GM19025 (cell line): ENCODE results near the gene SERPINB3.
"Not testable (repeated sequence)": the region's sequence is repeated elsewhere in the genome, so short reads cannot be mapped to it uniquely, and the experiment has no call there.

ENCODE experiments used
- ATAC-seq: cut with Tn5 transposase; IDR thresholded peaks from one replicate; pipeline ENCODE4 v1.9.1; 2021; ENCODE audit warnings: mild to moderate bottlenecking, low read depth, moderate library complexity; ENCODE audit not compliant: unreplicated experiment

Gene SERPINB3

DNA sequence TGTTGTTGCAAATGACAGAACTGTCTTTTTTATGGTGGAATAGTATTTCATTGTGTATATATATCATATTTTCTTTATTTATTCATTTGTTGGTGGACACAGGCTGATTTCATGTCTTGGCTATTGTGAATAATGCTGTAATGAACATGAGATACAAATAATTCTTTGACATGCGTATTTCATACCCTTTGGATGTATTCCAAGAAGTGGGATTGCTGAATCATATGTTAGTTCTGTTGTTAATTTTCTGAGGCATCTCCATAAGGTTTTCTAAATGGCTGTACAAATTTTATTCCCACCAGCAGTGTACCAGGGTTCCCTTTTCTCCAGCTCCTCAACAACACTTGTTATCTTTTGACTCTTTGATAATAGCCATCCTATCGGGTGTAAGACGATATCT is 11.4 kb downstream of the SERPINB3 start:
- not testable (repeated sequence) for ATAC-seq

DNA sequence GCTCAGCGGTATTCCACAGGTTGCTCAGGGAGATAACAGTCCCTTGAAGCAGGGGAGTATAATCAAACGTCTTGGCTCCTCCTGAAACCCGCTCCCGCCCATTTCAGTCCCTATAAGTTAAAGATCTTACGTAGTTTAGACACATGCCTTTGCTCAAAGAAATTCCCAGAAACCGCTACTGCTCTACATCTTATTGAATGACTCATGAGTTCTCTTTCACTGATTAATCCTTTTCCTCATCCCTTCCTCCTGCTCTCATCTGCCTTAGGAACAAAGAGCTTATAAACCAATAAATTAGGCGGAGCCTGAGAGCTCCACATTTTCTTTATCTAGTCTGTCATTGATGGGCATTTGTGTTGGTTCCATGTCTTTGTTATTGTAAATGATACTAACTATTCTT is 13.5 kb downstream of the SERPINB3 start:
- ATAC-seq: no peak

DNA sequence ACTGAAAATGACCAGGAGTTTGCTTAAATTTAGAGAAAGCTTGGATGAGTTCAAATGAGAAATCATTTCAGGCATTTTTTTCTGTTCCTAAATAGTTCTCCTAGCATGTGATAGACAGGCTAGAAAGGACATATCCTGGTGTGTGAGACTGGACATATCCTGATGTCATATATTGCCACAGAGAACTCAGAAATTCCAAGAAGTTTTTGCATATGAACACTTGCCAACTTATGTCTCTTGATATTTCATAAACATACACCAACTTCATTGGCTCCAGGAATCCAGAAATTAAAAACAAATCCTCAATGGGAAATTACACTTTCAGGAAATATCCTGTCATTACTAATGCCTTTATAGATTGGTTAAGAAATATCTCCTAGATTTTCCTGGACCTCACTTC is 14.8 kb downstream of the SERPINB3 start:
- no peak for ATAC-seq

DNA sequence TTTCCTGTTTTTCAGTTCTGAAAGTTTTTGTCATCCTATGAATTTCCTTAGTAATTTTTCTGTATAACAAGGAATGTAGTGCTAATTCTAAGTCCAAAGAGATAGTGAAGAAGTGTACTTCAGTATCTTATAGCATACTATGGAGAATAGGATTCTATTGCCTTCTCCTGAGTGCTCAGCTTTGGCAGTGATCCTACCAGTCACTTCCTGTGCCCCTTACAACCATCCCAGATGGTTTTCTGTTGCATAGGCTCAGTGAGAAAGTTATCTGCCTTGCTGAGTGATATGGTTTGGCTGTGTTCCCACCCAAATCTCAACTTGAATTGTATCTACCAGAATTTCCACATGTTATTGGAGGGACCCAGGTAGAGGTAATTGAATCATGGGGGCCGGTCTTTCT is 17.0 kb downstream of the SERPINB3 start:
- not testable (repeated sequence) for ATAC-seq

DNA sequence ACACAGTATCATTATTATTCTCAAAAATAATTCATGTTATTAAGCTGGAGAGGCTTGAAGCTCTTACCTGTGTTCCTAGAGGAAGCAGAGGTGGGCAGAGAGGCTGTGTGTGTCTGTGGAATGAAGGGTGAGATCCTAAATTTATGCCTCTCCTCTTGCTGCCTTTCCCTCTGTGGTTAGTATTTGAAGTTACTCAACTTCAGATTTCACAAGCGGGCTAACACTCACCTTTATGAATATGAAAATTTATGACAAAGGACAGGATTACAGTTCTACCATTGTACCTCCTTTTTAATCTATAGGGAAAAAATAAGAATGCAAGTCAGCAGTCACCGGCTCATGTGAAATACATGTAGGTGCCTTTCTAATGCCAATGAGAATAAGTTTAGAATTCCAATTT is 17.6 kb downstream of the SERPINB3 start, which contains the start of gene SERPINB4:
Gene SERPINB4, minus strand, starts transcription at position 115 of the 400 bp plus-strand sequence. CDS start 679 bp downstream, outside the sequence.
- not testable (repeated sequence) for ATAC-seq

DNA sequence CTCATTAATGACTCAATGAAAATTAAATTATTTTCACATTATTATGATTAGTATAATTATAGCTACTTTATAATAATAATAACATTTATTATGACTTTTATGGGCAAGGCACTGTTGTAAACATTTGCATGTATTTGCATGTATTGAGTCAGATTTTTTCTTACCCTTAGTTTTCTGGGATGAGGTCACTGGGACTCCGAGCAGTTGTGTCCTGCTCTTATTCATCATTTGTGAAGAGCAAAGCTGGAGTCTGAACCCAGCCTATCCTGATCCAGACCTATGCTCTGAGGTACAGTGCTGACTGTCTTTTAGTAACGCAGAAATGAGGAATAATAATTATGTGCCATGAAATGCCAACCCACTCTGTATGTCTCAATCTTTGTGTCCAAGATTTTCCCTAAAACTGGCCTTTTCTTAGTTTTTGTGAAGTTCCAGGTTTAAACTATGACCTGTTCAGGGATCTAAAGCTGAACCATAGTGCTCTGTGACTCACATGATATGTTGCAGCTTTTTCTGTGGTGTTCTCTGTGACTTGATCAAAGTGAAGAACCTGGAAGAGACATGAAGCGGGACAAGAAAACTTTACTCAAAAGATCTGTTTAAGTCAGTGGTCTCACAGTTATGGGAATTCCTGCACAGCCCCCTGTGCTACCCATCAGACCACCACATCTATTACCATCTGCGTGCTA is 18.9 kb downstream of the SERPINB3 start:
- ATAC-seq: not testable (repeated sequence)

DNA sequence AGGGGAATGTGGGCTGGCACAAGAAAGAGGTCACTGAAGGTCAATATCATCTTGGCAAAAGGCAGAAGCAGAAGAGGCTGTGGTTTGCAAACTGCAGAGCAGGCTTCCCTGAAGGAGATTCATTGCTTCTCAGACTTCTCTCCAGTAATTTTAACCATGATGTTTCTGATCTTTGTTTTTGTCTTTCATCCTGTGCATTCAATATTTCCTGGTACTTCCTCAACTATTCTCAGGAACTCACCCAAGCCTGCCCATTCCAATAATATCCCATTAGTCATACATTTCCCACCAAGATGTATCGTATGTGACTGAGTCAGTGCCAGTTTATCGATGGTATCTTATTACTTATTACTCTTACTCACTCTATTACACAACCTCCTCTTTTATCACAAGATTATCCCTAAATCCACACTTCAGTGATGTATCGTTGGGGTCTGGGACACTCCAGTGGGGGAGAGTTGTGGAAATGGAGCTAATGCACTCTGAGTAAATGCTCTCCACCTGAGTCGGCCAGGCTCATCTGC is 20.5 kb downstream of the SERPINB3 start:
- not testable (repeated sequence) for ATAC-seq

DNA sequence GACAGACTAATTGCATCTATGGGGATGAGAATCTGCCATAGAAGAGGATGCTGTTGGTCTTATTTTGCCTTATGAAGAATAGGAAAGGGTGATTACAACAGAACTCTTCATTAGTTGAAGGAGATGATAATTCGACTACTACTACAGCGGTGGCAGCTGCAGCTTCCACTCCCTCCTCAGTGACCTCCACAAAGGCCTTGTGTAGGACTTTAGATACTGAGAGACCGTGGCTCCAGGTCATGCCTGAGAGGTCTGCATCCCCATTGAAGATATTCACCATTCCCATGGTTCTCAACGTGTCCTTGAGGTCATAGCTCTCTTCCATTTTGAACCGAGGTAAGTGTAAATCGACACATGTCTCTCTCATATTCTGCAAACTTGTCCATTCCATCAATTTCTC is 24.0 kb downstream of the SERPINB3 start:
- ATAC-seq: no peak

DNA sequence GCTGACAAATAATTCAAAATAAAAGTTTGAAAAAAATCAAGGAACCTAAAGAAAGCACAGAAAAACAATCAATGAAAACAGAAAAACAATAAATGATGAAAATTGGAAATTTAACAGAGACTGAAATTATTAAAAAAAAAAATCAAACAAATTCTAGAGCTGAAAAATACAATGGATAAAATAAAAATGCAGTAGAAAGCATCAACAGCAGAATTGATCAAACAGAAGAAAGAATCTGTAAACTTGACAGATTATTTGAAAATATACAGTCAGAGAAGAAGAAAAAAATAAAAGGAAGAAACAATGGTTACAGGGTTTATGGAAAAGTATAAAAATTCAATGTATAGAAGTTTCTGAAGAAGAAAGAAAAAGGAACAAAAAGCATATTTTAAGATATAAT is 33.9 kb downstream of the SERPINB3 start:
- ATAC-seq: no peak

DNA sequence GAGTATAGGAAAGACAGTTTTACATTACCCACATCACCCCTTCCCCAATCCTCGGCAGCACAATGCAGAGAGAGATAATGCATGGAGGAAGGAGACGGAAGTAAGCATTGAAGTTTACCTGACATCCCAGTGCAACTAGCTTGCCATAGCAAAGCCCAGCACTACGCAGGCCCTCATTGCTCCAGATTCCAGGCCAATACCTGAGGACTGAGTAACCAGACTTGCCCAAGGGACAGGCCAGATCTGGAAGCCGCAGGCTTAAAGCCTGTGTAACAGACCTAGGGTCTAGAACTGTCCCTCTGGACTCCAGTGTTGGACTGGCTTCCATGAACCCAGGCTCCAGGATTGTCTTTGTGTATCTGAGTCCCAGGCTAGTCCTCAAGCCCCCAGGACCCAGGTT is 35.3 kb downstream of the SERPINB3 start:
- ATAC-seq: no peak

DNA sequence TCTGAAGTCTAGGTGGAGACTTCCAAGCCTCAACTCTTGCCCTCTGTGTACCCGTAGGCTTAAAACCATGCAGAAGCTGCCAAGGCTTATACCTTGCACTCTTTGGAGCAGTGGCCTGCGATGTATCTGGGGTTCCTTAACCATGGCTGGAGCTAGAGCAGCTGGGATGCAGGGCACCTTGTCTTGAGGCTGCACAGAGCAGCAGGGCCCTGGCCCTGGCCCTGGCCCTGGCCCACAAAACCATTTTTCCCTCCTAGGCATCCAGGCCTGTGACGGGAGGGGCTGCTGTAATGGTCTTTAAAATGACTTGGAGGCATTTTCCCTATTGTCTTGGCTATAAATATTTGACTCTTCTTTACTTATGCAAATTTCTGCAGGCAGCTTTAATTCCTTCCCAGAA is 36.8 kb downstream of the SERPINB3 start:
- no peak for ATAC-seq

DNA sequence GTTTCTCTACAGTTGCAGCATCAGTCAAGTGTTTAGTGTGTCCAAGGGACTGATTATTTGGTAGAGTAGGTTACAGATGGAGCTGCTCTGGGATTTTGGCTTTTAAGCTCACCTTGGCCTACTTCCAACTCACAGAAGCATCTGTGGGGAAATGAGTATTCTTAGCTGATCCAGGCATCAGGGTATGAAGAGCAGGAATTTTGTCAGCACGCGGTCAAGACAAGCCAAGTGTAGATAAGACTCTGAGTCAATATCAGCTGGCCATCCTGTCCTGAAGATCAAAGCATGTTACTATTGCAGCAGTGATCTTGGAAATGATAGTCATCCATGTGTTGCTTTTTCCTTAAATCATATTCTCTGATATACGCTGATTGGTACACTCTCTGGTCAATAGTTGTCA is 42.0 kb downstream of the SERPINB3 start:
- ATAC-seq: no peak

DNA sequence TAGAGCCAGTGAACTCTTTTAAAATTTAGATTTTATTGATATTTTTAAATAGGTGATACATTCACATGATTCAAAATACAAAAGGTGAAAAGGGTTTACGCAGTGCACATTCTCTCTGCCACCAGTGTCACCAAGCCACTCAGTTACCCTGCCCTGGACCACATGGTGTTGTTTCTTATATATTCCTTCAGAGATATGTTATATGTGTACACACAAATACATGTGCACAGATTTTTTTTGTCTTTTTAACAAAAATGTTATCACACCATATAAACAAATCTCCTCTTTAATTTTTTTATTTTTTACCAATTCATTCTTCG is 43.8 kb downstream of the SERPINB3 start:
- ATAC-seq: no peak

DNA sequence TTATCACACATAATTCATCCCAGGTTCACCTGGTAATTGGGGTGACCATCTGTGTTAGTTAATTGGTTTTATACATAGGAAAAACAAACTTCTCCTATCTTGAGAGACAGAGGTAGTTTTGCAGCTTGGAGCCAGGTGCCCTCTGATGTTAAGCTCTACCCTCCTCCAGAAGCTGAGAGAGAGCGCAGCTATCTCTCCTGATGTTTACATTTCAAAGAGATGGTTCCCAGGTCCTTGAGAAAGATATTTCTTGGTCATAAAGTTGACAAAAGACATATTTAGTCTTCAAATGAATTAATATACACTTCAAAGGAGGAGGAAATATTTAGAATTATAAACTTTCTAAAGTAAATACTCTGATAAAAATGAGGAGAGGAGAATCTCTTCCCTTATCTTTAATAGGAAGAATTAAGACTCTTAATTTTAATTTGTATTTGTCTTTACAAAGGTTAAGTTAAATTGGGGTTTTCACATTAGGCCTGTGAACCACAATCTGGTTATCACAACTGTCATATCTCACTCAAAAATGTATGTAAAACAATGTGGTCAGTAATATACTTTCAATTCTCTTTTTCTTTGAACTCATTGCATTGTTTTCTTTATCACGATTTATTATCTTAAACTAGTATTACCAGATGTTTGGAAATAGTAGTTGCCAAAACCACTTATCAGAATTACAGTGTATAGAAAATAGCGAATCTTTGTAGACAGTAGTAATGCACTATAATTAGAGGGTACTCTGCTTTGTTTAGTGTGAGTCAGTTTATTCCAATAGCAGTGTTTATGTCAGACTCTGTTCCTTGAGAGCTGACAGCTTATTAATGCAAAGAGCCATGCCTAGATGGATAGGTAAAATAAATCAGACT is 44.4 kb downstream of the SERPINB3 start:
- no peak for ATAC-seq

DNA sequence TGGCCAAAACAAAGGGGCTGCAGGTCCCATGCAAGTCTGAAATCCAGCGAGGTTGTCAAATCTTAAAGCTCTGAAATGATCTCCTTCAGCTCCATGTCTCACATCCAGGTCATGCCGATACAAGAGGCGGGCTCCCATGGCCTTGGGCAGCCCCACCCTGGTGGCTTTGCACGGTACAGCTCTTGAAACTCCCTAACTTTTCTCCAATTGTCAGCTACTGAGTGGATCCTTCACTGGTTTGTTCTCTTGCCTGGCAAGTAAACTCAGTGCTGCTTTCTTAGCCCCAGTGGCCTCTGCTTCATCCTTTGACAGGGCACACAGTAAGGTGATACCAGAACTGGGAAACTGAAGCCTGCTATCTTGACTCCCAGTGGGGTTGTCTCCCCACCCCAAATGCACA is 48.3 kb downstream of the SERPINB3 start:
- ATAC-seq: no peak

DNA sequence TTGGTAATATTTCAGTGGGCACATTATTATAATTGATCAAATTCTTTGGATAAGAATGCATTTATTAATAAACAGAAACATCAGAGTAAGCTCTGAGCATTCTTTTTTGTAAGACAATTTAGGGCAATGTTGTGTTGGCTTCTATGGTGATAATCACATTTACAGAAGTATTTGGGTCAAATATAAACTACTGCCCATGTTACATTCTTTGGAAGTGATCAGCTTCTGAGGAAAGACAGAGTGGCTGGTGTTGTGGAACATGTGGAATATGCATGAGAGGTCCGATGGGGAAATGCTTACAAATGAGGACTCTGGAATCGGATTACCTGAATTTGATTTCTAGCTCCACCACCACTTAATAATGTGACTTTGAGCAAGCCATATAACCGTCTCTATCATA is 55.2 kb downstream of the SERPINB3 start:
- no peak for ATAC-seq
